ENCODE results near the gene FOXJ1. TPM values are rescaled to one million over a fixed set of nuclear protein-coding genes. Genes with fewer than 3 reads are reported as not detected.

FOXJ1 gene
- total RNA-seq, 1 donor from 2014 or later = not detected

- Histone ChIP-seq H3K27ac (no peak overlapping the region), H3K4me3 (no peak overlapping the region), H3K36me3 (no peaks in the 10 kb centered on the region), H3K27me3 (no peaks in the 10 kb centered on the region), H3K9me3 (no peaks in the 10 kb centered on the region), H3K4me1 (no peaks in the 10 kb centered on the region)
- TF ChIP-seq CTCF (IDR thresholded peaks at IDR 0.05) = peak; percentile 76 to 87 (median 78)
- DNase-seq (ENCODE audit: low spot score in 2 of 2) = peak; percentile 69 to 95
- intact Hi-C loops (cut with DNase I) = loop anchor here (1.0 to 5.0 kb wide), 2 partner anchors 61 to 275 kb away; no protein-coding TSS in a partner anchor
Measured at GRCh38 chr17:76182016-76182764, 41.1 kb upstream of the FOXJ1 start.

- Histone ChIP-seq H3K4me3 (no peak overlapping the region), H3K27ac (no peak overlapping the region), H3K9me3 (no peaks in the 10 kb centered on the region), H3K4me1 (no peaks in the 10 kb centered on the region), H3K27me3 (no peaks in the 10 kb centered on the region), H3K36me3 (no peaks in the 10 kb centered on the region)
- DNase-seq (ENCODE audit: low spot score in 2 of 2) = no peak
- intact Hi-C loops (cut with DNase I) = loop anchor here (5.0 kb wide), 1 partner anchor 272 kb away; no protein-coding TSS in a partner anchor
- TF ChIP-seq CTCF (IDR thresholded peaks at IDR 0.05) = no peak
Measured at GRCh38 chr17:76179496-76180467, 38.7 kb upstream of the FOXJ1 start.

- TF ChIP-seq CTCF (IDR thresholded peaks at IDR 0.05) = no peak
- Histone ChIP-seq H3K36me3 (no peaks in the 10 kb centered on the region), H3K4me3 (no peak overlapping the region), H3K27me3 (no peaks in the 10 kb centered on the region), H3K4me1 (no peaks in the 10 kb centered on the region), H3K27ac (no peak overlapping the region), H3K9me3 (no peaks in the 10 kb centered on the region)
- DNase-seq (ENCODE audit: low spot score in 2 of 2) = no peak
- intact Hi-C loops (cut with DNase I) = no loop called here
Measured at GRCh38 chr17:76178124-76178523, 37.1 kb upstream of the FOXJ1 start.

GRCh38 chr17:76176701-76177574, 35.9 kb upstream of the FOXJ1 start:
- Histone ChIP-seq H3K27ac (no peak overlapping the region), H3K27me3 (no peaks in the 10 kb centered on the region), H3K4me3 (no peak overlapping the region), H3K9me3 (no peaks in the 10 kb centered on the region), H3K4me1 (no peaks in the 10 kb centered on the region), H3K36me3 (no peaks in the 10 kb centered on the region)
- no peak for TF ChIP-seq CTCF (IDR thresholded peaks at IDR 0.05)
- intact Hi-C loops (cut with DNase I) = no loop called here
- DNase-seq (ENCODE audit: low spot score in 2 of 2) = no peak

- Histone ChIP-seq H3K36me3 (no peaks in the 10 kb centered on the region), H3K4me1 (no peaks in the 10 kb centered on the region), H3K27ac (no peak overlapping the region), H3K27me3 (no peaks in the 10 kb centered on the region), H3K4me3 (no peak overlapping the region), H3K9me3 (no peaks in the 10 kb centered on the region)
- no peak for TF ChIP-seq CTCF (IDR thresholded peaks at IDR 0.05)
- DNase-seq (ENCODE audit: low spot score in 2 of 2) = no peak
- intact Hi-C loops (cut with DNase I) = no loop called here
Measured at GRCh38 chr17:76174037-76174436, 33.0 kb upstream of the FOXJ1 start.

Data from ascending aorta (tissue), 2 donors.